ENCODE results near the gene MRPL18. TPM values are rescaled to one million over a fixed set of nuclear protein-coding genes. Genes with fewer than 3 reads are reported as not detected.

Gene MRPL18
- total and polyA plus RNA-seq, 2 of the 8 experiments (the other 6 are each of a cell fraction or from before 2014, with no cell fraction given) = 58.7 to 79.8 TPM

- Histone ChIP-seq H2BK120ac (replicated peaks; ENCODE audit: low read depth, low read length) (peak within 1 kb of the TSS; percentile 38), H3K4me1 (replicated peaks in 1 of 4; ENCODE audit: control insufficient read depth in 3 of 4, insufficient read depth in 4 of 4, low read length in 3 of 4) (peaks cover 0 to 12% (median 7%) of the 10 kb centered on the region in 4 experiments; a peak in 4 of 7 replicates), H3K79me1 (ENCODE audit: low read depth, low read length) (no peaks in the 10 kb centered on the region; the same call in 1 of the 2 replicates), H4K91ac (replicated peaks; ENCODE audit: insufficient read length, low read length) (peak within 1 kb of the TSS; percentile 95), H3K79me2 (ENCODE audit: control insufficient read depth in 1 of 2, insufficient read depth in 2 of 2, low read length in 2 of 2) (peaks cover 20 to 85% of the 10 kb centered on the region in 2 experiments), H3K23ac (ENCODE audit: insufficient read length) (no peak within 1 kb of the TSS), H4K20me1 (replicated peaks in 1 of 2; ENCODE audit: control insufficient read depth in 1 of 2, insufficient read depth in 2 of 2, low read length in 2 of 2) (peaks cover 4 to 9% of the 10 kb centered on the region in 2 experiments), H3K9me3 (ENCODE audit: insufficient read depth in 2 of 2, low read depth in 1 of 2, low read length in 1 of 2) (no peaks in the 10 kb centered on the region), H2BK15ac (ENCODE audit: low read length) (no peak within 1 kb of the TSS), H2AK5ac (ENCODE audit: low read depth, low read length) (no peak within 1 kb of the TSS; the same call in 1 of the 2 replicates), H3K4ac (replicated peaks; ENCODE audit: insufficient read length, low read depth, low read length) (peak within 1 kb of the TSS; percentile 76), H3K4me3 (ENCODE audit: extremely low read depth in 1 of 4, insufficient read depth in 2 of 4, low read depth in 3 of 4, low read length in 4 of 4) (peak within 1 kb of the TSS; percentile 78 to 94 (median 90)), H3K23me2 (ENCODE audit: low read depth, low read length) (peaks cover 7% of the 10 kb centered on the region), H2BK5ac (ENCODE audit: low read depth, low read length) (peak within 1 kb of the TSS; percentile 98), H2AFZ (ENCODE audit: low read length) (0 out of 2 replicates have a peak within 1 kb of the TSS, but pooled peaks have one; percentile 21), H4K8ac (ENCODE audit: extremely low read depth, insufficient read depth, low read length) (peak within 1 kb of the TSS; percentile 98), H3K27ac (ENCODE audit: low read depth, low read length) (peak within 1 kb of the TSS; percentile 91), H3K36me3 (ENCODE audit: control insufficient read depth in 2 of 4, insufficient read depth in 4 of 4, low read length in 3 of 4) (peaks cover 6 to 65% (median 28%) of the 10 kb centered on the region in 4 experiments; a peak in 7 of 8 replicates), H2BK12ac (ENCODE audit: low read depth, low read length) (peak within 1 kb of the TSS; percentile 22; the same call in 1 of the 2 replicates), H3K27me3 (replicated peaks in 1 of 4; ENCODE audit: control insufficient read depth in 3 of 4, extremely low read depth in 1 of 4, insufficient read depth in 3 of 4, low read length in 3 of 4) (no peaks in the 10 kb centered on the region), H3K14ac (ENCODE audit: insufficient read length) (no peak within 1 kb of the TSS), H3K9ac (replicated peaks in 1 of 4; ENCODE audit: extremely low read depth in 1 of 4, low read depth in 3 of 4, low read length in 3 of 4) (peak within 1 kb of the TSS; percentile 96 to 98 (median 97)), H2BK20ac (ENCODE audit: low read length) (no peak within 1 kb of the TSS), H3K4me2 (ENCODE audit: insufficient read depth in 1 of 2, low read depth in 2 of 2, low read length in 2 of 2) (peak within 1 kb of the TSS; percentile 81 to 99), H3K18ac (ENCODE audit: extremely low read depth, low read length) (peak within 1 kb of the TSS; percentile 100), H3K56ac (replicated peaks; ENCODE audit: insufficient read length, low read depth, low read length) (peak within 1 kb of the TSS; percentile 98), H4K5ac (ENCODE audit: insufficient read length, low read depth, low read length) (peak within 1 kb of the TSS; percentile 87)
- FAIRE-seq (peak; percentile 74), DNase-seq (ENCODE audit: low read depth in 1 of 2, low spot score in 2 of 2) (peak; percentile 96 to 97)
- CTCF ChIA-PET (ENCODE audit: partially characterized antibody) = interaction anchor here (0.7 to 2.3 kb wide), 4 partner anchors 14 to 65 kb away, joined by 3 to 11 read pairs (median 4); no protein-coding TSS in a partner anchor
- WGBS, 2 experiments (ENCODE audit: extremely low coverage in 1 of 2, insufficient coverage in 1 of 2, insufficient read length in 1 of 2, insufficient replicate concordance in 2 of 2, low coverage in 1 of 2, low lambda C conversion rate in 2 of 2, missing lambda C conversion rate in 1 of 2) = 3% methylated on average over 50 of the region's 64 CpGs; no CpG with 5 or more reads in 1 of the 2 experiments
- POLR2A ChIA-PET (ENCODE audit: partially characterized antibody) = interaction anchor here (0.5 to 5.3 kb wide), 31 partner anchors 9 to 333 kb away, joined by 3 to 80 read pairs (median 6); partner anchors contain the start of genes ACAT2, IGF2R, PNLDC1 and SOD2
- TF ChIP-seq GTF2F1 (IDR thresholded peaks at IDR 0.05; ENCODE audit: borderline replicate concordance, low read depth, low read length) (no peak), HDAC6 (IDR thresholded peaks at IDR 0.05; ENCODE audit: low read depth, low read length) (no peak), TCF12 (IDR thresholded peaks at IDR 0.05; ENCODE audit: low read depth, low read length) (no peak), CBX5 (IDR thresholded peaks at IDR 0.05; ENCODE audit: low read depth, low read length) (no peak), TAF7 (optimal IDR thresholded peaks at IDR 0.05; ENCODE audit: borderline replicate concordance, low read depth, low read length) (peak; percentile 96), E2F6 (IDR thresholded peaks at IDR 0.05) (peak; percentile 78), KDM1A (IDR thresholded peaks at IDR 0.05; ENCODE audit: borderline replicate concordance, low read length) (no peak), SP1 (IDR thresholded peaks at IDR 0.05; ENCODE audit: low read depth, low read length) (peak; percentile 50; the same call in 1 of the 2 replicates), NRF1 (IDR thresholded peaks at IDR 0.05; ENCODE audit: low read depth, low read length) (peak; percentile 92), ATF3 (IDR thresholded peaks at IDR 0.05; ENCODE audit: insufficient read depth, low read depth, low read length) (no peak)
Observed at GRCh38 chr6:159789377-159790148, 704 bp upstream of the MRPL18 start, which contains the start of gene TCP1. Gene TCP1 (minus strand): TSS chr6:159789602. CDS start chr6:159789468, 134 bp downstream.

Measured in H1 (cell line).